Cardiac muscle cell (in vitro differentiated cells and primary cell): ENCODE results near the gene TSPAN5. TPM values are rescaled to one million over a fixed set of nuclear protein-coding genes. Genes with fewer than 3 reads are reported as not detected.

Experiments
- DNase-seq, 2 donors: peaks; one replicate each; pipeline versions ENCODE4 v3.0.0 to v3.0.0-alpha.2; 2010 to 2017; ENCODE audit warnings: low read depth in 1 of 2, low spot score in 1 of 2
- H3K27ac ChIP-seq: fragments of 200-600 bp; sonication (generic); 2 replicates; pipeline ENCODE4 v1.5.1; 2016
- H3K27me3 ChIP-seq: fragments of 200-600 bp; sonication (generic); 2 replicates; pipeline ENCODE4 v1.6.0; 2016; ENCODE audit warnings: control low read depth
- H3K36me3 ChIP-seq: fragments of 200-600 bp; sonication (generic); 2 replicates; pipeline ENCODE4 v1.5.1; 2016; ENCODE audit warnings: control low read depth
- H3K4me1 ChIP-seq: fragments of 200-600 bp; sonication (generic); 2 replicates; pipeline ENCODE4 v1.8.1; 2017; ENCODE audit warnings: low read depth, mild to moderate bottlenecking, mixed run types
- H3K4me3 ChIP-seq: fragments of 200-600 bp; sonication (generic); 2 replicates; pipeline ENCODE4 v1.5.1; 2016; ENCODE audit warnings: mild to moderate bottlenecking
- H3K9me3 ChIP-seq: fragments of 200-600 bp; sonication (generic); 2 replicates; pipeline ENCODE4 v1.5.1; 2017; ENCODE audit warnings: low read depth, mild to moderate bottlenecking, control low read depth
- polyA plus RNA-seq: library from polyadenylated mRNA; unstranded; fragments of >200 nt; fragmentation: Nextera tagmentation; extraction: Ambion mirVana; gene quantifications from 2 replicates; pipeline ENCODE4 v1.2.1, GENCODE V29; 2016
- total RNA-seq: library from RNA; depleted of rRNA; stranded (reverse); fragments of >200 nt; gene quantifications from 2 replicates; pipeline ENCODE4 v1.2.3, GENCODE V29; 2016
- TF ChIP-seq, protein P1 (sequence below): IDR thresholded peaks from 2 replicates; pipeline ENCODE4 v1.5.1; 2012; ENCODE audit warnings: low read depth, mild to moderate bottlenecking, low read length

TSPAN5 gene
- total and polyA plus RNA-seq, 2 experiments from 2014 or later, result 26.9 to 39.8 TPM

DNA sequence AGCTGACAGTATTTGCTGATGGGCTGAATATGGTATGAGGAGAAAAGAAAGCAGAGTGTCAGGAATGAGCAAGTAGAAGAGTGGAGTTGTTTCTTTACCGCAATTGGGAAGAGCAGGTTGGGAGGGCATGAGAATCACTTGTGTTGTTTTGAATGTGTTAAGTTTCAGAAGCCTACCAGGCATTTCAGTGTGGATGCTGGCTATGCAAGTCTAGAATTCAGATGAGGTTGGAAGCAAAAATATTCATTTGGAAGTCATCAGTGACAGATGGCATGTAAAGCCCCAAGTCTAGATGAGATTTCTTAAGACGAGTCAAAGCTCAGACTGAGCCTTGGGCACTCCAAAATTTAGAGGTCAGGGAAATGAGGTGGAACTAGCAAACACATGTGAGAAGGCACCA is 156.4 kb downstream of the TSPAN5 start:
- TF ChIP-seq, protein P1, sequence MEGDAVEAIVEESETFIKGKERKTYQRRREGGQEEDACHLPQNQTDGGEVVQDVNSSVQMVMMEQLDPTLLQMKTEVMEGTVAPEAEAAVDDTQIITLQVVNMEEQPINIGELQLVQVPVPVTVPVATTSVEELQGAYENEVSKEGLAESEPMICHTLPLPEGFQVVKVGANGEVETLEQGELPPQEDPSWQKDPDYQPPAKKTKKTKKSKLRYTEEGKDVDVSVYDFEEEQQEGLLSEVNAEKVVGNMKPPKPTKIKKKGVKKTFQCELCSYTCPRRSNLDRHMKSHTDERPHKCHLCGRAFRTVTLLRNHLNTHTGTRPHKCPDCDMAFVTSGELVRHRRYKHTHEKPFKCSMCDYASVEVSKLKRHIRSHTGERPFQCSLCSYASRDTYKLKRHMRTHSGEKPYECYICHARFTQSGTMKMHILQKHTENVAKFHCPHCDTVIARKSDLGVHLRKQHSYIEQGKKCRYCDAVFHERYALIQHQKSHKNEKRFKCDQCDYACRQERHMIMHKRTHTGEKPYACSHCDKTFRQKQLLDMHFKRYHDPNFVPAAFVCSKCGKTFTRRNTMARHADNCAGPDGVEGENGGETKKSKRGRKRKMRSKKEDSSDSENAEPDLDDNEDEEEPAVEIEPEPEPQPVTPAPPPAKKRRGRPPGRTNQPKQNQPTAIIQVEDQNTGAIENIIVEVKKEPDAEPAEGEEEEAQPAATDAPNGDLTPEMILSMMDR, result no peak
- peaks cover 10% of the 10 kb centered on the region for H3K4me1 ChIP-seq

DNA sequence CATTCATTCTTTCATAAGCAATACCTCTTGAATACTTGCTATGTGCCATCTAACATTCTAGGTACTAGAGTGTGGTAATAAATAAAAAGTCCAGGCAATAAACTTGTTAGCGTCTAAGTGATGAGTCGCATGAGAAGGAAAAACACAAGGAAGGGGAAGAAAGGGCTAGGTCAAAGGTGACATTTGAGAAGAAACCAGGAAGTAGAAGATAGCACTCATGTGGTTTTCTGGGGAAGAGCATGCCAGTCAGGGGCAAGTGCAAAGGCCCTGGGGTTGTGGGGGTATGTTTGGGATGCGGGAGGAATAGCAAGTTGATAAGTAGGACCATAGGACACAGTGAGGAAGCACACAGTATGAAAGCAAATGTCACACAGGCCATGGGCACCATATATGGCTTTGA is 157.0 kb downstream of the TSPAN5 start:
- TF ChIP-seq, protein P1, result no peak
- Histone ChIP-seq H3K4me1 (peaks cover 7% of the 10 kb centered on the region), H3K27me3 (no peaks in the 10 kb centered on the region), H3K27ac (no peak overlapping the region), H3K9me3 (no peaks in the 10 kb centered on the region), H3K4me3 (no peak overlapping the region), H3K36me3 (no peaks in the 10 kb centered on the region)
- DNase-seq, result no peak

More for the DNA sequence above, 156.4 kb downstream of the TSPAN5 start:
- Histone ChIP-seq H3K27ac (no peak overlapping the region), H3K36me3 (no peaks in the 10 kb centered on the region), H3K4me3 (no peak overlapping the region), H3K9me3 (no peaks in the 10 kb centered on the region), H3K27me3 (no peaks in the 10 kb centered on the region)
- no peak for DNase-seq

DNA sequence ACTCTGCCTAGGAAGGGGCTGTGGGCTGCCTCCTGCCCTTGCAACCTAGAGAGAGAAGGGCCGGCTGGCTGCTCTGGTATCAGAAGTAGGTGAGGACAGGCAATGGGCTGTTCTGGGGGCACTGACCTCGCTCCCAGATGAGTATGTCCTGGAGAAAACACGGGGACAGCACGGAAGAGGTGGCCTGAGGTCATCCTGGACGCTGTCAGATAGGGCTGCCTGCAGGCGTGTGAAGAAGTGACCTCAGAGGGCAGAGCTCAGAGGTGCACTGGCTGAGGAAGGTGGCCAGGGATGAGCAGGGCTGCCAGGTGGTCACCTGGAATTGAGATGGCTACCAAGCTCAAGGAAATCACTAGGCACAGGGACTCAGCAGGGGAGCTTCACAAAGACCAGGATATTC is 159.6 kb downstream of the TSPAN5 start:
- Histone ChIP-seq H3K4me3 (no peak overlapping the region), H3K27me3 (no peaks in the 10 kb centered on the region), H3K9me3 (no peaks in the 10 kb centered on the region), H3K4me1 (peaks cover 11% of the 10 kb centered on the region), H3K27ac (no peak overlapping the region), H3K36me3 (no peaks in the 10 kb centered on the region)
- TF ChIP-seq, protein P1, result no peak
- DNase-seq, result no peak

DNA sequence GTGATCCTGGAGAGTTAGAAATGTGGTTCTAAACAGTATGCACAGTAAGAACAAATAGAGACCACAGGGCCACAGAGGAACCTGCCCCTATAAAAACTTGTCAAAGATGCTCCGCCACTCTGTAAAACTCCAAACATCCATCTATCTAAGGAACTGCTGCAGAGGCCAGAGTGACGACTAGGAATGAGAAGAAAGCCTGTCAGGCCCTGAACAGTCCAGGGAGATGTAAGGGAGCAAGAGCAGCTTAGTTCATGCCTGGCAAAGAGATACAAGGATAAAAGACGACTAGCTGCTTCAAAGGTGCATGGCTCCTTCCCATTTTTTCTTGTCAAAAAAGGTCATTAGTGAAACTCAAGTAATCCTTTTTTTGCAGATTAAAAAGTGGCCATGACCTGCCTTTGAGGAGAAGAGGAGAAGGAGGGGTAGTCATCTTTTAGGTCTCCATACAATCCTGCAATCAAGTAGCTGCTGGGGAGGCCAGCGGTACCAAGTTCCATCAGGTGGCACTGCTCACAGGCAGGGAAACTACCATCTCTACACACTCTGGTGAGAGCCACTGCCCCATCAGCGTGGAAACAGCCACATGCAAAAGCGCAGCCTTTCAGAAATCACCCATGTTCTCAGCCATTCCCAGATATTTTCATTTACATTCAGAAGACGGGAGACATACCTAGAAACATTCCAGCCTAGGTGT is 162.1 kb downstream of the TSPAN5 start:
- Histone ChIP-seq H3K4me3 (no peak overlapping the region), H3K4me1 (peaks cover 17% of the 10 kb centered on the region), H3K36me3 (no peaks in the 10 kb centered on the region), H3K27ac (peak overlapping the region; percentile 43), H3K27me3 (no peaks in the 10 kb centered on the region), H3K9me3 (no peaks in the 10 kb centered on the region)
- TF ChIP-seq, protein P1, result no peak
- no peak for DNase-seq

DNA sequence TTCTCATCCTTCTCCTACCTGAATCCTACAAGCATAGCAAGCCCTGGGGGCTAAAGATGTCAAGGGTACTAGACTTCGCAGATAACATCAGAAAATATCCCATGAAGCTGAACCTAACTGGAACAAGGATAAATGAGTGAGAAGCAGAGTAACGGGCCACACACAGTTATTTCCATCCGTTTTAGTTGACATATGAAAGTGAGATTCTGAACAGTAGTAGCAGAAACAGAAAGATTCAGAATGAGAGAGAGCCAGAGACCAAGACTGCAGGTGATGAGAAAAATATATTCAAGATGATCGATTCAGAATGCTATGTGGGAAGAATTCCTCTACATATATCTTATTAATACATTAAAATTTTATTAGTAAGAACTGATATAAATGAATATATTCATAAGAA is 165.1 kb downstream of the TSPAN5 start:
- H3K4me1 ChIP-seq, result peaks cover 12% of the 10 kb centered on the region
- H3K36me3 ChIP-seq, result no peaks in the 10 kb centered on the region
- DNase-seq, result no peak
- no peaks in the 10 kb centered on the region for H3K27me3 ChIP-seq
- H3K27ac ChIP-seq, result no peak overlapping the region
- H3K9me3 ChIP-seq, result no peaks in the 10 kb centered on the region
- TF ChIP-seq, protein P1, result no peak
- no peak overlapping the region for H3K4me3 ChIP-seq
